Smooth muscle cell (in vitro differentiated cells): Measurements from ENCODE around the gene HPS4. TPM values are rescaled to one million over a fixed set of nuclear protein-coding genes. Genes with fewer than 3 reads are reported as not detected.

Experiments used
- DNase-seq: peaks from one replicate; lab custom pipeline; 2025; ENCODE audit not compliant: unreplicated experiment; lab: John Stamatoyannopoulos, UW
- H2AFZ ChIP-seq: fragments of 200-600 bp; sonication (generic); 2 replicates; pipeline ENCODE4 v1.6.0; 2016; ENCODE audit warnings: antibody characterized with exemption, low read depth, mild to moderate bottlenecking
- H3F3A ChIP-seq: fragments of 200-600 bp; sonication (generic); 2 replicates; pipeline ENCODE4 v1.6.0; 2017; ENCODE audit warnings: antibody characterized with exemption, low read depth
- H3K27ac ChIP-seq: fragments of 200-600 bp; sonication (generic); 2 replicates; pipeline ENCODE4 v1.5.1; 2016; ENCODE audit warnings: low read depth, mild to moderate bottlenecking
- H3K27me3 ChIP-seq: fragments of 200-600 bp; sonication (generic); 2 replicates; pipeline ENCODE4 v1.6.1; 2016; ENCODE audit warnings: low read depth, mild to moderate bottlenecking
- H3K36me3 ChIP-seq: fragments of 200-600 bp; sonication (generic); 2 replicates; pipeline ENCODE4 v1.5.1; 2016; ENCODE audit warnings: low read depth
- H3K4me1 ChIP-seq: fragments of 200-600 bp; sonication (generic); 2 replicates; pipeline ENCODE4 v1.5.1; 2016; ENCODE audit warnings: low read depth
- H3K4me2 ChIP-seq: fragments of 200-600 bp; sonication (generic); 2 replicates; pipeline ENCODE4 v1.6.0; 2016; ENCODE audit warnings: mild to moderate bottlenecking
- H3K4me3 ChIP-seq: fragments of 200-600 bp; sonication (generic); 2 replicates; pipeline ENCODE4 v1.5.1; 2016; ENCODE audit warnings: mild to moderate bottlenecking
- H3K79me2 ChIP-seq: fragments of 200-600 bp; sonication (generic); 2 replicates; pipeline ENCODE4 v1.6.0; 2016; ENCODE audit warnings: low read depth, mild to moderate bottlenecking
- H3K9ac ChIP-seq: fragments of 200-600 bp; sonication (generic); 2 replicates; pipeline ENCODE4 v1.6.0; 2016; ENCODE audit warnings: low read depth
- H3K9me3 ChIP-seq: fragments of 200-600 bp; sonication (generic); replicated peaks from 2 replicates; pipeline ENCODE4 v1.5.1; 2016; ENCODE audit warnings: low read depth
- H4K20me1 ChIP-seq: fragments of 200-600 bp; sonication (generic); 2 replicates; pipeline ENCODE4 v1.6.0; 2016; ENCODE audit warnings: low read depth
- whole genome bisulfite sequencing: methylation state at CpG from one replicate; pipeline ENCODE4 v1.1.7; 2016; ENCODE audit warnings: low lambda C conversion rate; 5-methylcytosine and 5-hydroxymethylcytosine counted together
- polyA plus RNA-seq: library from polyadenylated mRNA; unstranded; fragments of >200 nt; fragmentation: Nextera tagmentation; extraction: Ambion mirVana; gene quantifications from 2 replicates; pipeline ENCODE4 v1.2.1, GENCODE V29; 2016
- total RNA-seq: library from RNA; depleted of rRNA; stranded (reverse); fragments of >200 nt; gene quantifications from 2 replicates; pipeline ENCODE4 v1.2.3, GENCODE V29; 2014
- TF ChIP-seq, protein P1 (sequence below): fragments of 200-600 bp; sonication (generic); IDR thresholded peaks from 2 replicates; pipeline ENCODE4 v1.5.1; 2017; ENCODE audit warnings: borderline replicate concordance, mild to moderate bottlenecking, antibody characterized with exemption; ENCODE audit not compliant: insufficient read depth, poor library complexity, severe bottlenecking

Gene HPS4
- total and polyA plus RNA-seq, 2 experiments from 2014 or later, result 18.2 to 46.3 TPM

DNA sequence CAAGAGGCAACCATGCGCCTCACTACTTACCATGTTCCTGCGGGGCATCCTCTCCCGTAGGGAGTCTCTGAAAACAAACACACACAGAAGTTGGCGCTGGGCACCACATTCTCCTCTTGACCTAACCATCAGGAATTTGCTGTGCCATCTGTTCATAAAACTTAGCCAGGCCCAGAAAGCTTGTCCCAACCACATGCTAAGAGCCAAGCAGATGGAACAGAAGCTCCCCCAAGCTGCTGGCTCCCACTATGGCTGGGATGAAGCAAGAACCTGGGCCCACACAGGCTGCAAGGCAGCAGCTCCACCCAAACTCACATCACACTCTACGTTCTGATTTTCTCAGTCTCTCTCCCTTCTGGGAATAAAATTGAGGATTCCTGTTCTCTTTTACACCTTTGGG is 17.4 kb downstream of the HPS4 start:
- Histone ChIP-seq H3K9ac (no peak overlapping the region), H3F3A (no peaks in the 10 kb centered on the region), H3K4me2 (no peak overlapping the region), H3K4me1 (peaks cover 10% of the 10 kb centered on the region), H3K27ac (no peak overlapping the region), H3K36me3 (peaks cover 11% of the 10 kb centered on the region), H3K79me2 (no peaks in the 10 kb centered on the region), H3K27me3 (no peaks in the 10 kb centered on the region), H3K9me3 (no peaks in the 10 kb centered on the region), H2AFZ (no peak overlapping the region), H3K4me3 (no peak overlapping the region), H4K20me1 (peaks cover 5% of the 10 kb centered on the region)
- no peak for DNase-seq
- WGBS, result 97% methylated on average over 5 of the region's 5 CpGs
- TF ChIP-seq, protein P1, sequence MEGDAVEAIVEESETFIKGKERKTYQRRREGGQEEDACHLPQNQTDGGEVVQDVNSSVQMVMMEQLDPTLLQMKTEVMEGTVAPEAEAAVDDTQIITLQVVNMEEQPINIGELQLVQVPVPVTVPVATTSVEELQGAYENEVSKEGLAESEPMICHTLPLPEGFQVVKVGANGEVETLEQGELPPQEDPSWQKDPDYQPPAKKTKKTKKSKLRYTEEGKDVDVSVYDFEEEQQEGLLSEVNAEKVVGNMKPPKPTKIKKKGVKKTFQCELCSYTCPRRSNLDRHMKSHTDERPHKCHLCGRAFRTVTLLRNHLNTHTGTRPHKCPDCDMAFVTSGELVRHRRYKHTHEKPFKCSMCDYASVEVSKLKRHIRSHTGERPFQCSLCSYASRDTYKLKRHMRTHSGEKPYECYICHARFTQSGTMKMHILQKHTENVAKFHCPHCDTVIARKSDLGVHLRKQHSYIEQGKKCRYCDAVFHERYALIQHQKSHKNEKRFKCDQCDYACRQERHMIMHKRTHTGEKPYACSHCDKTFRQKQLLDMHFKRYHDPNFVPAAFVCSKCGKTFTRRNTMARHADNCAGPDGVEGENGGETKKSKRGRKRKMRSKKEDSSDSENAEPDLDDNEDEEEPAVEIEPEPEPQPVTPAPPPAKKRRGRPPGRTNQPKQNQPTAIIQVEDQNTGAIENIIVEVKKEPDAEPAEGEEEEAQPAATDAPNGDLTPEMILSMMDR, result no peak

DNA sequence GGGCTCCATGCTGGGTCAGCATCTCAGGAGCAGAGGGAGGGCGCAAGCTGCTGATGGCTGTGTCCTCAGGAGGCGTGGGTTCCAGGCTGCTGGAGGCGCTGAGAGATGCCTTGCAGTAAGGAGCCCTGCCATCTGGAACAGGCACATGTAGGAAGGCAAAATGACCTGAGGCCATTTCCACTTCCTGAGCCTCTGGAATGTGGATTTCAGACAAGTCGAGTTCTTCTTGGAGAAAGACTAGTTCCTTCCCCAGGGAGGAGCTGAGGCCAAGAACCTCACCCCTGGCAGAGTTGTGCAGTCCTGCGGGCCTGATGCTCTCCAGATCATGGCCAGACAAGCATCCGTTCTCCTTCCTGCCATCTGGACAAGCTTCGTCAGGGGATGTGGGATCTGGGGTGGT is 19.3 kb downstream of the HPS4 start:
- H3K36me3 ChIP-seq, result peaks cover 11% of the 10 kb centered on the region
- 80% methylated on average over 7 of the region's 7 CpGs for WGBS
- no peaks in the 10 kb centered on the region for H3K9me3 ChIP-seq
- no peak for DNase-seq
- TF ChIP-seq, protein P1, result no peak
- H3K4me2 ChIP-seq, result no peak overlapping the region
- H3F3A ChIP-seq, result no peaks in the 10 kb centered on the region
- no peak overlapping the region for H3K27ac ChIP-seq
- H4K20me1 ChIP-seq, result peaks cover 11% of the 10 kb centered on the region
- no peak overlapping the region for H2AFZ ChIP-seq
- peaks cover 10% of the 10 kb centered on the region for H3K4me1 ChIP-seq
- no peak overlapping the region for H3K4me3 ChIP-seq
- H3K79me2 ChIP-seq, result peaks cover 5% of the 10 kb centered on the region
- no peak overlapping the region for H3K9ac ChIP-seq
- H3K27me3 ChIP-seq, result no peaks in the 10 kb centered on the region

DNA sequence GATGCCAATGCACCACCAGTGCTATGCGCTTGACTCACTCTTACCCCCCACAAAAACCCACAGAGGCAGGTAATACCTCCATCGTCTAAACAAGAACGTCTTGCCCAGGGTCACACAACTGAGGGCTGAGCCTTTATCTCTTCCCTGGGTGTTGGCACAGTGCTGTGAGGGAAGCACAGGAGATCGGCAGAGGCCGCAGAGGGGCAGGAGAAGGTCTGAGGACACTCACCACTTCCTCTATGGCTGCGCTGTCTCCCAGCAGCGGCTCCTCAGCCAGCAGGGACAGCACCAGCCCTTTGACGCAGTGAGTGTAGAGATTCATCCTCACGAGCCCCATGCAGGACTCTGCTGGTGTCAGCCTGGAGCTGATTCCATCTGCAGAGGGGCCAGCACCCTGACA is 19.9 kb downstream of the HPS4 start:
- Histone ChIP-seq H3K9me3 (no peaks in the 10 kb centered on the region), H3F3A (no peaks in the 10 kb centered on the region), H3K36me3 (peaks cover 11% of the 10 kb centered on the region), H3K79me2 (peaks cover 6% of the 10 kb centered on the region), H2AFZ (no peak overlapping the region), H3K4me1 (peaks cover 10% of the 10 kb centered on the region), H4K20me1 (peaks cover 11% of the 10 kb centered on the region), H3K27me3 (no peaks in the 10 kb centered on the region), H3K4me3 (no peak overlapping the region), H3K27ac (peak overlapping the region; percentile 79), H3K9ac (no peak overlapping the region), H3K4me2 (peak overlapping the region; percentile 8)
- 91% methylated on average over 9 of the region's 9 CpGs for WGBS
- TF ChIP-seq, protein P1, result no peak
- DNase-seq, result no peak

DNA sequence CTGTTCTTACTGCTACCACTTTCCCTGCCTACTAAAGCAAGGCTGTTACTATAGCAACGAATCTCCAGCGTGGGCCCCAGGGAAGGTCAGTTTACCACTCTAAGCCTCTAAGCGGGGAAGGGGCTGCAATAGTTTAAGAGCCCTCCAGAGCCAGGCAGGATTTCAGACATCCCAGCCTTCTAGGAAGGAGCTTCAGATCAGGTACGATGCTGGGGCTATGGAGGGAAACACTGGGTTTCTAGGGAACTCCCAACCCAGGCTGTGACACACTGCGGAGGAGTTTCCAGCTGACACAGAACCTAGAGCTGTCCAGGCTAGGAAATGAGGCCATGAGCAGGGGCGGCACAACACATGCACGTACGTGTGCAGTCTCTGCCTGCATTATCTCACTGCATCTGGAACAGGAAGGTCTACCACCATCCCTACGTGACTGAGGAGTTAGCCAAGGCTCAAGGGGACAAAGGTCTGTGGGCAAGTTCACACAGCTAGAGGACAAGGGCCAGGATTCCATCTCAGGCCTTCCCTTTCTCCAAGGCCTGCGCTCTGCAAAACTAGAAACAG is 20.4 kb downstream of the HPS4 start:
- Histone ChIP-seq H3K4me1 (peaks cover 10% of the 10 kb centered on the region), H3K36me3 (peaks cover 10% of the 10 kb centered on the region), H3K27ac (peak overlapping the region; percentile 79), H3F3A (no peaks in the 10 kb centered on the region), H3K9me3 (no peaks in the 10 kb centered on the region), H3K4me3 (no peak overlapping the region), H3K27me3 (no peaks in the 10 kb centered on the region), H4K20me1 (peaks cover 11% of the 10 kb centered on the region), H2AFZ (no peak overlapping the region), H3K9ac (no peak overlapping the region), H3K4me2 (peak overlapping the region; percentile 8), H3K79me2 (peaks cover 6% of the 10 kb centered on the region)
- TF ChIP-seq, protein P1, result no peak
- 60% methylated on average over 10 of the region's 10 CpGs for WGBS
- DNase-seq, result no peak
